Stimulated activated CD4-positive, alpha-beta T cell treated with anti-CD3 and anti-CD28 coated beads, Interleukin-15, amount 100 ng/mL, for 24 hours (primary cell): ENCODE data around the gene FOXC2.
"Not testable (repeated sequence)": the region's sequence is repeated elsewhere in the genome, so short reads cannot be mapped to it uniquely, and the experiment has no call there.

Experiments used
- DNase-seq: peaks from one replicate; pipeline ENCODE4 v3.0.0-alpha.2; 2020

FOXC2 gene

GRCh38 chr16:86575095-86575685 is 8.6 kb downstream of the FOXC2 start:
- no peak for DNase-seq

- DNase-seq = peak; percentile 73
Measured at GRCh38 chr16:86575754-86576557, 9.3 kb downstream of the FOXC2 start.

GRCh38 chr16:86576591-86577313 is 10.1 kb downstream of the FOXC2 start:
- DNase-seq = no peak

- no peak for DNase-seq
Measured at GRCh38 chr16:86577314-86577971, 10.8 kb downstream of the FOXC2 start.

- DNase-seq = no peak
Measured at GRCh38 chr16:86578061-86578599, 11.5 kb downstream of the FOXC2 start, which contains the start of gene FOXL1. TSS of gene FOXL1 (plus strand) at chr16:86578549. CDS start at chr16:86578724, 175 bp downstream.

- DNase-seq = no peak
Measured at GRCh38 chr16:86578611-86579267, 12.1 kb downstream of the FOXC2 start.

- no peak for DNase-seq
Measured at GRCh38 chr16:86579268-86580062, 12.8 kb downstream of the FOXC2 start.

GRCh38 chr16:86580063-86580790 is 13.6 kb downstream of the FOXC2 start:
- no peak for DNase-seq

- DNase-seq = no peak
Measured at GRCh38 chr16:86580791-86581170, 14.2 kb downstream of the FOXC2 start.

- DNase-seq = no peak
Measured at GRCh38 chr16:86581458-86581857, 14.8 kb downstream of the FOXC2 start.

- DNase-seq = no peak
Measured at GRCh38 chr16:86584071-86584685, 17.5 kb downstream of the FOXC2 start.

GRCh38 chr16:86584726-86585721 is 18.4 kb downstream of the FOXC2 start:
- no peak for DNase-seq

GRCh38 chr16:86585821-86586611 is 19.4 kb downstream of the FOXC2 start:
- no peak for DNase-seq

- DNase-seq = no peak
Measured at GRCh38 chr16:86587487-86587886, 20.9 kb downstream of the FOXC2 start.

- not testable (repeated sequence) for DNase-seq
Measured at GRCh38 chr16:86587955-86588354, 21.3 kb downstream of the FOXC2 start.

- DNase-seq = no peak
Measured at GRCh38 chr16:86590501-86591144, 24.0 kb downstream of the FOXC2 start.

GRCh38 chr16:86591270-86591669 is 24.6 kb downstream of the FOXC2 start:
- no peak for DNase-seq
